PFSK-1 (cell line): ENCODE measurements around the gene TBC1D25.

Experiments
- FOXP2 ChIP-seq: optimal IDR thresholded peaks from 2 replicates; pipeline ENCODE3; 2011; ENCODE audit warnings: borderline replicate concordance, control low read depth, inconsistent platforms; ENCODE audit not compliant: insufficient read depth; ENCODE audit errors: extremely low read length, extremely low read depth
- POLR2AphosphoS5 ChIP-seq: IDR thresholded peaks from 2 replicates; pipeline ENCODE4 v1.6.1; 2012; ENCODE audit warnings: low read depth, mild to moderate bottlenecking, control low read depth, low read length, moderate library complexity
- REST ChIP-seq, 2 experiments: IDR thresholded peaks; 2 replicates each; pipeline versions ENCODE4 v1.6.1 to v1.8.0; 2011 to 2012; ENCODE audit warnings: low read depth in 2 of 2, low read length in 2 of 2, control low read depth in 1 of 2, inconsistent platforms in 1 of 2, mild to moderate bottlenecking in 1 of 2, moderate library complexity in 1 of 2; ENCODE audit not compliant: insufficient read depth in 1 of 2
- SIN3A ChIP-seq: IDR thresholded peaks from 2 replicates; pipeline ENCODE4 v1.6.1; 2012; ENCODE audit warnings: mild to moderate bottlenecking, low read length, moderate library complexity, borderline replicate concordance; ENCODE audit not compliant: insufficient read depth
- TAF1 ChIP-seq: IDR thresholded peaks from 2 replicates; pipeline ENCODE4 v1.6.1; 2012; ENCODE audit warnings: low read length, control low read depth, borderline replicate concordance; ENCODE audit not compliant: insufficient read depth

Gene TBC1D25

GRCh38 chrX:48611703-48612102 lies 72.2 kb downstream of the TBC1D25 start:
- TF ChIP-seq TAF1 (no peak), REST (IDR thresholded peaks at IDR 0.05; ENCODE audit: insufficient read depth in 1 of 2, low read depth in 2 of 2, low read length in 2 of 2) (no peak), POLR2AphosphoS5 (no peak), SIN3A (no peak), FOXP2 (no peak)
